ENCODE data around the gene MIDN. TPM values are rescaled to one million over a fixed set of nuclear protein-coding genes. Genes with fewer than 3 reads are reported as not detected.

The MIDN gene
- total RNA-seq, 4 donors from 2014 or later = 17.4 to 51.9 (median 39.4) TPM

DNA sequence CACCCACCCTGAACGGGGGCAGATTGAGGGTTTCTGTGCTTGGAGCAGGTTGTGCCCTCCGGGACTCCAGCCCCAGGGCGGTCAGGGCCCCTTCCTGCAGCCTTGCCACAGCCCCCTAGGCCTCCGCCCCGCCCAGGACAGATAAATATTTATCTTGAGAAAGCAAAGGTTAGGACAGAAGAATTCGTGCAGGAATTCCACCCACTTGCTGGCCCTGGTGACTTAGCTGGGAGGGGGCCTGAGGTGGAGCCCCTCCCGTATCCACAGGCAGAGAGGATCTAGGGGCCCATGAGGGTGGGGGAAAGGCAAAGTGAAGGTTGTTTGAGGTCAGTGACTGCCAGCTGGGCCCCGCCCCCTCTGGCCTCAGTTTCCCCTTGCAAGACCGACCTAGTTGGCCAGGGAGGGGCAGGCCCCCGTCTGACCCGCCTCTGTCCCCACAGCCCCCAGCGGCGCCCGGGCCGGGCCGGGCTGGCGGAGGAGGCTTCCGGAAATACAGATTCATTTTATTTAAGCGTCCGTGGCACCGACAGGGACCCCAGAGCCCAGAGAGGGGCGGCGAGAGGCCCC, 5.2 kb downstream of the MIDN start:
- Histone ChIP-seq H3K4me3 (peak overlapping the region; percentile 7 to 99 (median 68)), H3K9me3 (no peaks in the 10 kb centered on the region), H3K4me1 (peaks cover 0 to 78% (median 58%) of the 10 kb centered on the region in 4 donors), H3K27ac (peak overlapping the region; percentile 94 to 100 (median 98)), H3K36me3 (peaks cover 7 to 44% (median 24%) of the 10 kb centered on the region in 3 donors), H3K27me3 (no peaks in the 10 kb centered on the region)
- 15 to 19% methylated on average over 19 to 22 of the region's 23 CpGs for WGBS, 2 donors
- TF ChIP-seq EP300 (IDR thresholded peaks at IDR 0.05) = no peak
- TF ChIP-seq POLR2A (IDR thresholded peaks at IDR 0.05) = no peak
- TF ChIP-seq, protein P1, sequence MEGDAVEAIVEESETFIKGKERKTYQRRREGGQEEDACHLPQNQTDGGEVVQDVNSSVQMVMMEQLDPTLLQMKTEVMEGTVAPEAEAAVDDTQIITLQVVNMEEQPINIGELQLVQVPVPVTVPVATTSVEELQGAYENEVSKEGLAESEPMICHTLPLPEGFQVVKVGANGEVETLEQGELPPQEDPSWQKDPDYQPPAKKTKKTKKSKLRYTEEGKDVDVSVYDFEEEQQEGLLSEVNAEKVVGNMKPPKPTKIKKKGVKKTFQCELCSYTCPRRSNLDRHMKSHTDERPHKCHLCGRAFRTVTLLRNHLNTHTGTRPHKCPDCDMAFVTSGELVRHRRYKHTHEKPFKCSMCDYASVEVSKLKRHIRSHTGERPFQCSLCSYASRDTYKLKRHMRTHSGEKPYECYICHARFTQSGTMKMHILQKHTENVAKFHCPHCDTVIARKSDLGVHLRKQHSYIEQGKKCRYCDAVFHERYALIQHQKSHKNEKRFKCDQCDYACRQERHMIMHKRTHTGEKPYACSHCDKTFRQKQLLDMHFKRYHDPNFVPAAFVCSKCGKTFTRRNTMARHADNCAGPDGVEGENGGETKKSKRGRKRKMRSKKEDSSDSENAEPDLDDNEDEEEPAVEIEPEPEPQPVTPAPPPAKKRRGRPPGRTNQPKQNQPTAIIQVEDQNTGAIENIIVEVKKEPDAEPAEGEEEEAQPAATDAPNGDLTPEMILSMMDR (IDR thresholded peaks at IDR 0.05) = no peak
- DNase-seq (ENCODE audit: low spot score in 2 of 2) = no peak

DNA sequence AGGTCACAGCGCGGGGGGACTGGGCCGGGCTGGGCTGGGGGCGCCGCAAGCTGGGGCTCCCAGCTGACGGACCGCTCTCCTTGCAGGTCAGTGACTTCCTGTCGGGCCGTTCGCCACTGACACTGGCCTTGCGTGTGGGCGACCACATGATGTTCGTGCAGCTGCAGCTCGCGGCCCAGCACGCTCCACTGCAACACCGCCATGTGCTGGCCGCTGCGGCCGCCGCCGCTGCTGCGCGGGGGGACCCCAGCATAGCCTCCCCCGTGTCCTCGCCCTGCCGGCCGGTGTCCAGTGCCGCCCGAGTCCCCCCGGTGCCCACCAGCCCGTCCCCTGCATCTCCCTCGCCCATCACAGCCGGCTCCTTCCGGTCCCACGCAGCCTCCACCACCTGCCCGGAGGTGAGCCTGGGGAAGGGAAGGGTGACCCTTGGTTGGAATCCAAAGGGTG, 5.7 kb downstream of the MIDN start:
- TF ChIP-seq, protein P1 (IDR thresholded peaks at IDR 0.05) = no peak
- TF ChIP-seq EP300 (IDR thresholded peaks at IDR 0.05) (no peak), POLR2A (IDR thresholded peaks at IDR 0.05) (no peak)
- Histone ChIP-seq H3K27ac (peak overlapping the region; percentile 94 to 100 (median 98)), H3K4me3 (peak overlapping the region in 3 of 4 donors; percentile 45 to 99 (median 91)), H3K27me3 (no peaks in the 10 kb centered on the region), H3K4me1 (peaks cover 0 to 83% (median 63%) of the 10 kb centered on the region in 4 donors), H3K9me3 (no peaks in the 10 kb centered on the region), H3K36me3 (peaks cover 7 to 44% (median 24%) of the 10 kb centered on the region in 3 donors)
- WGBS, 2 donors = 60 to 65% methylated on average over 30 to 31 of the region's 37 CpGs
- no peak for DNase-seq (ENCODE audit: low spot score in 2 of 2)

DNA sequence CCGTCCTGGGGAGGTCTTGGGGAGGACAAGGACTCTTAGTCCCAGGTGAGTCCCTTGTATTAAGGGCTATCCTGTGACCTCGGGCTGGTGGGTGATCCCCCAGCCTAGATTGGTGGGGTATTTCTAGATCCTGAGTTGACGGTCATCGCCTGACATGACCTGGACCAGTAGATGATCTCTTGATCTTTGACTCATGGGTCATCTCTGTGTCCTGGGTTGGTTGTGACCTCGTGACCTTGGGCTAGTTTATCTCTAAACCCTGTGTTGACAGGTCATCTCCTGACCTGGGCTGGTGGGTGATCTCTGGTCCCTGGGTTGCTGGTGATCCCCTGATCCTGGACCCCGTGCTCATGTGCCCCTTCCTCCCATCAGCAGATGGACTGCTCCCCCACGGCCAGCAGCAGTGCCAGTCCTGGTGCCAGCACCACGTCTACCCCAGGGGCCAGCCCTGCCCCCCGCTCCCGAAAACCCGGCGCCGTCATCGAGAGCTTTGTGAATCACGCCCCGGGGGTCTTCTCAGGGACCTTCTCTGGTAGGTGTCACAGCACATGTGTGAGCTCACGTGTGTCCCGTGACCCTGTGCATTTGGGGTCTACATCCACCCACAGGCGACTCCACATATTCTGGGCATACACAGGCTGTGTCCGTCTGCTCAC, 6.3 kb downstream of the MIDN start:
- H3K4me1 ChIP-seq = peaks cover 0 to 88% (median 69%) of the 10 kb centered on the region in 4 donors
- H3K9me3 ChIP-seq = no peaks in the 10 kb centered on the region
- DNase-seq (ENCODE audit: low spot score in 2 of 2) = no peak
- 85 to 89% methylated on average over 20 of the region's 20 CpGs for WGBS, 2 donors
- TF ChIP-seq EP300 (IDR thresholded peaks at IDR 0.05) (no peak), POLR2A (IDR thresholded peaks at IDR 0.05) (no peak)
- TF ChIP-seq, protein P1 (IDR thresholded peaks at IDR 0.05) = no peak
- peak overlapping the region; percentile 94 to 100 (median 98) for H3K27ac ChIP-seq
- peaks cover 7 to 44% (median 24%) of the 10 kb centered on the region in 3 donors for H3K36me3 ChIP-seq
- H3K27me3 ChIP-seq = no peaks in the 10 kb centered on the region
- H3K4me3 ChIP-seq = no peak overlapping the region

DNA sequence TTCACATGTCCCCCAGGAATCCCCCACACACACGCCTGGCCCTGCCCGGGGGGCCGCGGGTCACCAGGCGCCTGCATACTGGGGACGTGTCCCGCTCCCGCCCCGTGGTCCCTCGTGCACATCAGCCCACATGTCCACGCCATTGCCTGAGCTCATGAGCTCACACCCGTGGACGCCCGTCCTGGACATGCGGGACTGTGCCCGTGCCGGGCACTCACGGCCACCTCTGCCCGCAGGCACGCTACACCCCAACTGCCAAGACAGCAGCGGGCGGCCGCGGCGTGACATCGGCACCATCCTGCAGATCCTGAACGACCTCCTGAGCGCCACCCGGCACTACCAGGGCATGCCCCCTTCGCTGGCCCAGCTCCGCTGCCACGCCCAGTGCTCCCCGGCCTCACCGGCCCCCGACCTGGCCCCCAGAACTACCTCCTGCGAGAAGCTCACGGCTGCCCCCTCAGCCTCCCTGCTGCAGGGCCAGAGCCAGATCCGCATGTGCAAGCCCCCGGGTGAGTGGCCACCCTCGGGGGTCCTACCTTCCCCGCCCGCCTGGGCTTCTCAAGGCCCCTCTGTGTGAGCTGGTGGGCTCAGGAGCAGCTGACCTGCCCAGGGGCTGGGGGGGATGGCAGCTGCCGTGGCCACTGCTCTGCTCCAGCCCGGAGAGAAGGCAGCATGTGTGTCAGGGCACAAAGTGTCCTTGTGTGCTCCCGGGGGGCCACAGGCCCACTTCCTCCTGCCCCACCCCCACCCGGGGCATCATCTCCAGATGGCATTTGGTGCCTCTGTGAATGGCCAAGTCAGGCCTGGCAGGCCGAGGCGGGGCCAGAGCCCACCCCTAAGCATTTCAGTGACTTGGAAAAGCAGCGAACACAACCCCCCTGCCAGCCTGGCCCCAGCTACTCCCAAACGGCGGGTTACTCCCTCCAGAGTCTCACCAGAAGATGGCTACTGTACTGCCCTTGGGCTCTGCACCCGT, 7.1 kb downstream of the MIDN start:
- TF ChIP-seq, protein P1 (IDR thresholded peaks at IDR 0.05) = no peak
- TF ChIP-seq EP300 (IDR thresholded peaks at IDR 0.05) (no peak), POLR2A (IDR thresholded peaks at IDR 0.05) (no peak)
- H3K4me3 ChIP-seq = no peak overlapping the region
- H3K9me3 ChIP-seq = no peaks in the 10 kb centered on the region
- WGBS, 2 donors = 74 to 78% methylated on average over 38 to 43 of the region's 52 CpGs
- peaks cover 7 to 44% (median 24%) of the 10 kb centered on the region in 3 donors for H3K36me3 ChIP-seq
- no peaks in the 10 kb centered on the region for H3K27me3 ChIP-seq
- no peak for DNase-seq (ENCODE audit: low spot score in 2 of 2)
- peak overlapping the region; percentile 94 to 100 (median 98) for H3K27ac ChIP-seq
- peaks cover 0 to 97% (median 77%) of the 10 kb centered on the region in 4 donors for H3K4me1 ChIP-seq
